ENCODE measurements around the gene HOXD12. TPM values are rescaled to one million over a fixed set of nuclear protein-coding genes. Genes with fewer than 3 reads are reported as not detected.

Gene HOXD12
- total and polyA plus RNA-seq, 9 donors: not detected

GRCh38 chr2:176121190-176122051 lies 21.8 kb downstream of the HOXD12 start:
- Histone ChIP-seq H3K9me3 (no peaks in the 10 kb centered on the region), H3K4me3 (peak overlapping the region; percentile 76), H3K27me3 (no peaks in the 10 kb centered on the region), H3K36me3 (no peaks in the 10 kb centered on the region), H3K27ac (peak overlapping the region; percentile 87 to 92), H3K4me1 (ENCODE audit: insufficient read depth) (no peaks in the 10 kb centered on the region)
- no peak for TF ChIP-seq POLR2A (IDR thresholded peaks at IDR 0.05)
- no peak for TF ChIP-seq CTCF (IDR thresholded peaks at IDR 0.05)
- no peak for TF ChIP-seq EP300 (IDR thresholded peaks at IDR 0.05)
- DNase-seq: peak in 1 of 5 donors; percentile 33
- 29 to 45% (median 37%) methylated on average over 53 of the region's 53 CpGs for WGBS, 3 donors
- intact Hi-C loops (cut with DNase I): loop anchor here in 1 of 4 donors (5.0 to 10.0 kb wide), 2 partner anchors 693 to 1091 kb away; partner anchors contain the start of gene HNRNPA3

GRCh38 chr2:176122052-176122682 lies 22.6 kb downstream of the HOXD12 start:
- Histone ChIP-seq H3K36me3 (no peaks in the 10 kb centered on the region), H3K4me3 (peak overlapping the region; percentile 76), H3K27ac (peak overlapping the region; percentile 87 to 92), H3K27me3 (no peaks in the 10 kb centered on the region), H3K9me3 (no peaks in the 10 kb centered on the region), H3K4me1 (ENCODE audit: insufficient read depth) (no peaks in the 10 kb centered on the region)
- no peak for TF ChIP-seq EP300 (IDR thresholded peaks at IDR 0.05)
- TF ChIP-seq CTCF (IDR thresholded peaks at IDR 0.05): no peak
- no peak for TF ChIP-seq POLR2A (IDR thresholded peaks at IDR 0.05)
- WGBS, 3 donors: 1% methylated on average over 47 of the region's 47 CpGs
- intact Hi-C loops (cut with DNase I): loop anchor here in 1 of 4 donors (5.0 to 10.0 kb wide), 2 partner anchors 693 to 1090 kb away; partner anchors contain the start of gene HNRNPA3
- DNase-seq: no peak

GRCh38 chr2:176122683-176123410 lies 23.3 kb downstream of the HOXD12 start, which contains the start of gene HOXD9:
HOXD9 (plus strand) TSS chr2:176122719; CDS start chr2:176122769, 50 bp downstream.
- H3K27me3 ChIP-seq: no peaks in the 10 kb centered on the region
- intact Hi-C loops (cut with DNase I): loop anchor here in 1 of 4 donors (5.0 to 10.0 kb wide), 2 partner anchors 692 to 1089 kb away; partner anchors contain the start of gene HNRNPA3
- WGBS, 3 donors: 0 to 2% (median 0%) methylated on average over 70 to 84 of the region's 84 CpGs

More at GRCh38 chr2:176122683-176123410, 23.3 kb downstream of the HOXD12 start, which contains the start of gene HOXD9:
- peak; percentile 68 for TF ChIP-seq POLR2A (IDR thresholded peaks at IDR 0.05)
- no peak for TF ChIP-seq CTCF (IDR thresholded peaks at IDR 0.05)
- peak within 1 kb of the TSS; percentile 76 for H3K4me3 ChIP-seq
- DNase-seq: peak; percentile 82 to 89 (median 87)
- no peaks in the 10 kb centered on the region for H3K36me3 ChIP-seq
- H3K9me3 ChIP-seq: no peaks in the 10 kb centered on the region
- no peaks in the 10 kb centered on the region for H3K4me1 ChIP-seq (ENCODE audit: insufficient read depth)
- peak within 1 kb of the TSS; percentile 87 to 92 for H3K27ac ChIP-seq

Data from ovary (tissue), 9 donors.